NCI-H2107 treated with DMSO at 0.1 percent for 48 hours (cell line): ENCODE results near the gene MZT2A.
"Not testable (repeated sequence)": the region's sequence is repeated elsewhere in the genome, so short reads cannot be mapped to it uniquely, and the experiment has no call there.

Experiments
- DNase-seq: peaks from one replicate; lab custom pipeline; 2025; ENCODE audit not compliant: unreplicated experiment; lab: John Stamatoyannopoulos, UW

MZT2A gene, protein sequence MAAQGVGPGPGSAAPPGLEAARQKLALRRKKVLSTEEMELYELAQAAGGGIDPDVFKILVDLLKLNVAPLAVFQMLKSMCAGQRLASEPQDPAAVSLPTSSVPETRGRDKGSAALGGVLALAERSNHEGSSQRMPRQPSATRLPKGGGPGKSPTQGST

DNA sequence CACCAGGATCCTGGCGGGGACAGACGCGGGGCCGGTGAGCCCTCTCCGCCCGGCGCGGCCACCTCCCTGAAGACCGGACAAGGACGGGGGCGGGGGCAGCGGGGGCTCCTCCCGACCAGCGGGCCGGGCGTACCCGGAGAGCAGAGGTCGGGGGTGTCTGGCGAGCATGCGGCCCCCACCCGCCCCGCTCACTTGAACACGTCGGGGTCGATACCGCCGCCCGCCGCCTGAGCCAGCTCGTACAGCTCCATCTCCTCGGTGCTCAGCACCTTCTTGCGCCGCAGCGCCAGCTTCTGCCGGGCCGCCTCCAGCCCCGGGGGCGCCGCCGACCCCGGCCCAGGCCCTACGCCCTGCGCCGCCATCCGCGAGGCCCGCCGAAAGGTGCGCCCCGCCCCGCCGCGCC, at the start of gene MZT2A:
MZT2A (minus strand) TSS at position 383 of the 403 bp plus-strand sequence; CDS start at position 362, 21 bp downstream.
- not testable (repeated sequence) for DNase-seq

DNA sequence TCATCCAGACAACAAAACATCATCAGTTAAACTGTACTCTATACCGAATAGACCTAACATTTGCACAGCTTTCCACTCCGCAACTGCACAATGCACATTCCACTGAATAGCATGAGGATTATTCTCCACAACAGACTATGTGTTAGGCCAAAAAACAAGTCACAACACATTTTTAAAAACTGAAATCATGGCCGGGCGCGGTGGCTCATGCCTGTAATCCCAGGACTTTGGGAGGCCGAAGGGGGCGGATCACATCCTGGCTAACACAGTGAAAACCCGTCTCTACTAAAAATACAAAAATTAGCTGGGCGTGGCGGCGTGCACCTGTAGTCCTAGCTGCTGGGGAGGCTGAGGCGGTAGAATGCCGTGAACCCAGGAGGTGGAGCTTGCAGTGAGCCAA, 46.7 kb upstream of the MZT2A start:
- DNase-seq: not testable (repeated sequence)

GRCh38 chr2:131536841-131537240, 44.6 kb upstream of the MZT2A start:
- not testable (repeated sequence) for DNase-seq

GRCh38 chr2:131535951-131536826, 44.0 kb upstream of the MZT2A start:
- DNase-seq: not testable (repeated sequence)

DNA sequence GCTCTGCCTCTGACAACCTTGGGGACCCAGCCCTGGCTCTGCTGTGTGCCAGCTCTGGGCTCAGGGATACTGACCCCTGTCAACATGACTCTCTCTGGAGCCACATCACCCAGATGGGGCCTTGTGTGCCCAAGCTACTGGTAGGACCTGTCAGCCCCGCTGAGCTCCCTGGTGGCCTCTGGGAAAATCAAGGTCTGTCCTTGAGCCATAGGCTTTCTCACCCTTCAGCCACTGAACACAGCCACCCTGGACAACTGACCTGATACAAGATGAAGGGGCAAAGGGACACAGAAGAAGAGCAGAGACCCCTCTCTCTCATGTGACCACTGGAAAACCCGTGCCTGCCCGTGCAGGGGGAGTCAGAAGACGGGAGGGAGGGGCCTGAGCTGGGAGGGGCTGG, 43.3 kb upstream of the MZT2A start:
- DNase-seq: no peak

DNA sequence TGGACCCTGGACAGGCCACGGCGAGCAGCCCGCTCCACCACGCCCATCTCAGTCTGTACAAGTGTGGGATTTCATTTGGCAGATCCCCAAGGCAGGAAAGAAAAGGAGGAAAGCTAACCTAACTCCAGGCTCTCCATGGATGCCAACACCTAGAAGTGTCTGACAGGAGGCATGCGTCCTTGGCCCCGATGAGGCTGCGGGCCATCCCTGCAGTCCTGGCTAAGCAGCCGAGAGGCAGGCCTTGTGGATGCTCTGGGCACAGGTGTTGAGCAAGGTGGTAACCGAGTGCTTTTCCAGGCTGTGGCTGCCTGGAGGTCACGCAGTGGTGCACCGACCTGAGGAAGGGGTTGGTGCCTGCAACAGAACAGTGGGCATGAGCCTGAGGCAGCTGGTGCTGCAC, 42.8 kb upstream of the MZT2A start:
- not testable (repeated sequence) for DNase-seq

DNA sequence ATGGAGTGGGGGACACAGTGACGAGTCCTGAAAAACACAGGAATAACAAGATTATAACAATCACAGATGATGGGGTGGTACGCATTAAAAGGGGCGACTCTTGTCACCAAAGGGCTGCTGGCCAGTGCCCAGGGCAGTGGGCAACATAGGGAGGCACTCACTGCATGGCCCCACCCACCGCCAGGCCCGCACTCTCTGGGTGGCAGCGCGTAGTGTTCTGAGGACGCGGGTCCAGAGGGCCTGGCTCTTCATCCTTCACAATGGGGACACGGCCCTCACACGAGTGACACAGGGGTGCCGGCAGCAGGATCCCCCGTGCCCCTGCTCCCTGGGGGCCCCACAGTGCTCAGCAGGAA, 42.1 kb upstream of the MZT2A start:
- DNase-seq: not testable (repeated sequence)

DNA sequence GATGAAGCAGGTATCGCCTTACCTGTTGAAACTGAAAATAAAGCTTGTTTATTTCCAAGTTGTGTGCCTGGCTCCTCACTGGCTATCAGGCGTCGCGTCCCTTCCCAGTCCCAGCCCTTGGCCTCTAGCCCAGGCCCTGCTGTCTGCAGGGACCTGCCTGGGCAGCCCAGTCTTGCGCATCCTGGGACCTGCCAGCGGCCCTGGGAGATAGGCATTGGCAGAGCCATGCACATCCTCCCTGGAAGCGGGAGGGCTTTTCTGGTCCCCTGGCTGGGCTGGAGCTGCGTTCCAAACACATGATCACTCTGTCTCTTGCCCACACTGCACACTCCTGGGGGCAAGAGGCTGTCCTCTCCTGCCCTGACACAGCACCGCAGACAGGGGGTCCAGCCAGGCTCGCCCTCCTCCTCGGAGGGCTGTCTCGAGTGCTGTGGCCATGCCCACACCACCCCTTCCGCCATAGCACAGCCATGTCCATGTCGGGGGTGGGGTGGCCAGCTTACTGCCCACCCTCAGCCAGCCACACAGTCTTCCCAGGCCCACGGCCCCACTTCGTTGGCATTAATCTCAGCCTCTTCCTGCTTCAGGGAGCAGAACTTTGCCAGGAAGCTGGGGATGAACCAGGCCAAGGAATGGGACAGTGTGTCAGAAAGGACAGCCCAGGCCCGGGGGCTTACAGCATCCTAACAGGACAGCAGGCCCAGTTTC, 41.6 kb upstream of the MZT2A start:
- not testable (repeated sequence) for DNase-seq

GRCh38 chr2:131532723-131533608, 40.8 kb upstream of the MZT2A start:
- DNase-seq: peak; percentile 17

- DNase-seq: not testable (repeated sequence)
Observed at GRCh38 chr2:131531547-131532185, 39.5 kb upstream of the MZT2A start.

DNA sequence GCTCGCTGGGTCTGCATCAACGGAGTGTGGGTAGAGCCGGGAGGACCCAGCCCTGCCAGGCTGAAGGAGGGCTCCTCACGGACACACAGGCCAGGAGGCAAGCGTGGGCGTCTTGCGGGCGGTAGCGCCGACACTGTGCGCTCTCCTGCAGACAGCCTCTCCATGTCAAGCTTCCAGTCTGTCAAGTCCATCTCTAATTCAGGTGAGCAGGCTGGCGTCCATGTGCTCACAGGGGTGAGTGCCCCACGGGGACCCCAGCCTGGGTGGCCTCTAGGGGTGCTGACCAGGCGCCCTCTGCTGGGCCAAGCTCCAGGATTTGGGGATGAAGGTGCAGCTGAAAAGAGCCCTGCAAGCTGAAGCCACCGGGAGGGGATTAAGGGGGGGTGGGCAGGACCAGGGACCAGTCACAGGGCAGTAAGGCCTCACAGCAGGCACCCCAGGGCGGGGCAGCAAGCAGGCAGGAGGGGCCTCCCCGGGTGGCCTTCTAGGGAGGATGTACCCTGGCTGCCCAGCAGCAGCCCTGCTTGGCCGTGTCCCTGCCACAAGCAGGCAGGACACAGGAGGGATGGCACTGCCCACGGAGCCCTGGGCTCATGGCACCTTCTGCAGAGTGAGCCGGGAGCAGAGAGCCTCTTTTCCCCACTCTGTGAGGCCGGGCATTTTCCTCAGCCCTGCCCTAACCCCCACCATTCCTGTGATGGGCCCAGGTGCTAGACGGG, 38.6 kb upstream of the MZT2A start:
- DNase-seq: not testable (repeated sequence)

DNA sequence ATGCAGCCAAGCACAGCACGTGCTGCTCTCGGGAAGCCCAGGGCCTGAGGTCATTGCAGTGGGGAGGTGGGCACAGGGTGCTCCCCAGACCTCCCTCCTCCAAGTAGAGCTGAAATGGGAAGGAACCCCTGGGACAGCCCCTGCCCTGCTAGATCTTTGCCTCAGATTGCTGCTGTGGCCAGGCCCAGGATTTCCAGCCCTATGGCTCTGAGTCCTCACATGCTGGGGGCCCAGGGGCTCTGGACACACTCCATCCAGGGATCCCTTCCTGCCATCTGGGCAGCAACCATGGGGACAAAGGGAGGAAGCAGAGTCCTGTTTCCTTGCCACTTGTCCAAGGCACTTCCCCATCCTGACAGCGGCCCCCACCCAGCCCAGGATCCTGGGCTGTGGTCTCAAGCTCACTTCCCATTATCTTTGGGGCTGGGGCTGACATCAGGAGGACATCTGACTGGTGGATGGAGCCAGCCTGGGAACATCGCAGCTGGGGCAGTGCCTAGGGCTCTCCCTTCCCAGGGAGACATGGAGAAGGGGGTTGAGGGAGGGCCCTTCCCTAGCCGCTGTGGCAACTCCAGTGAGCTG, 37.8 kb upstream of the MZT2A start:
- DNase-seq: not testable (repeated sequence)

- peak; percentile 1 for DNase-seq
Observed at GRCh38 chr2:131528981-131529863, 37.0 kb upstream of the MZT2A start.

GRCh38 chr2:131527131-131528001, 35.2 kb upstream of the MZT2A start, which contains the start of gene CCDC74A:
TSS of gene CCDC74A (plus strand) at chr2:131527888. CDS start at chr2:131527971, 83 bp downstream.
- DNase-seq: peak; percentile 1

DNA sequence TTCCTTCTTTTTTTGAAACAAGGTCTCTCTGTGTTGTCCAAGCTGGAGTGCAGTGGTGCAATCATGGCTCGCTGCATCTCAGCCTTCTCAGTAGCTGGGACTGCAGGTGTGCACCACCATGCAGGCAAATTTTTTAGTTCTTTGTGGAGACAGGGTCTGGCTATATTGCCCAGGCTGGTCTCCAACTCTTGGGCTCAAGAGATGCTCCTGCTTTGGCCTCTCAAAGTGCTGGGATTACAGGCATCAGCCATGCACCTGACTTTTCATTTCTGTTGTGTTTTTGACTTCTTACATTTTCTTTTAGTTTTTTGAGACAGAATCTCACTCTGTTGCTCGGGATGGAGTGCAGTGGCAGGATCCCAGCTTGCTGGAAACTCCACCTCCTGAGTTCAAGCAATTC, 33.1 kb upstream of the MZT2A start:
- not testable (repeated sequence) for DNase-seq

DNA sequence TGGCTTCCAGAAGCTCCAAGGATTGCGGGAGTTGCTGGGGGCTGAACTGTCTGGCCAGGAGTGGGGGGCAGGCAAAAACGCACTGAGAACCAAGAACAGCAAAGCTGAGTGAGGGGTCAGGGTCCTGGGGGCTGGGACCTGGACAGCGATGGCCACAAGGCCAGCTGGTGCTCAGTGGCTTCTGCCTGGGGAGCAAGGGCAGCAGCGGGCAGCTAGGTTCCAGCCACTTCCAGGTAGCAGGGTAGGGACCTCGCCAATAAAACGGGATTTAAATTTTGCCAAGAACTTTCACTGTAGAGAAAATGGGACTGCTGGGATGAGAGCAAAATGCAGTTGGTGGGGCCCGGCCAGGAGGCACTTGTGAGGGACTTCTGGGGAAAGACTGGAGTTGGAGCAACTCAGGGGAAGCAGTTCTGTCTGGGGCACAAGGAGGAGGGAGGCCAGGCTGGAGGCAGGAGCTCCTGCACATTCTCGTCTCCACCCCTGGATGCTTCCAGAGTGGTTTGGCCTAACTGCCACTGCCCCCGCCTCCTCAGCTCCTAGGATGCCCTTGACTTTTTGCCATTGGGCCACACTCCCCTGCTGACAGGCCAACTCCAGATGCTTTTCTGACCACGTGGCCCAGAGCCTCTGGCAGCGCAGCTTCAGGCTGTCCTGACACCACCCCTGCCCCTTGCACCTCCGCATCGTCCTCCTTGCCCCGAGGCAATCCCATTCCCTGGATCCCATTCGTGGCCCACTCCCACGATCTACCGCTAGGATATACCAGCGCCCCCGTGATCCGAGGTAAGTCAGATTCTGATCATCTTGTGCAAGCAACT, 30.0 kb upstream of the MZT2A start:
- no peak for DNase-seq
